H1 (cell line): ENCODE data around the gene DDC. TPM values are rescaled to one million over a fixed set of nuclear protein-coding genes. Genes with fewer than 3 reads are reported as not detected.

Source experiments
- CTCF ChIA-PET: fragments of 300-600 bp; sonication (Branson Sonifier 250); formaldehyde crosslinking; loops from one replicate; lab custom pipeline; 2021; ENCODE audit not compliant: partially characterized antibody; lab: Charles Lee
- POLR2A ChIA-PET: fragments of 300-600 bp; sonication (Branson Sonifier 250); formaldehyde crosslinking; loops from one replicate; lab custom pipeline; 2021; ENCODE audit warnings: inconsistent platforms; ENCODE audit not compliant: partially characterized antibody; lab: Charles Lee
- DNase-seq, 2 experiments: peaks; one replicate each; pipeline versions ENCODE4 v3.0.0 to v3.0.0-alpha.2; 2010 to 2022; ENCODE audit warnings: low spot score in 2 of 2, low read depth in 1 of 2, mixed read lengths in 1 of 2
- FAIRE-seq: peaks from 2 replicates; lab custom pipeline; 2011; peaks lifted over from hg19 to GRCh38; lab: Jason Lieb, UNC
- H2AFZ ChIP-seq: 2 replicates; pipeline ENCODE4 v1.8.1; 2012; ENCODE audit warnings: low read length, inconsistent platforms
- H2AK5ac ChIP-seq: 2 replicates; pipeline ENCODE4 v1.6.1; 2013; ENCODE audit warnings: low read depth, low read length
- H2BK120ac ChIP-seq: replicated peaks from 2 replicates; pipeline ENCODE3; 2013; ENCODE audit warnings: low read depth, low read length, inconsistent platforms
- H2BK12ac ChIP-seq: 2 replicates; pipeline ENCODE4 v1.6.1; 2013; ENCODE audit warnings: low read depth, low read length
- H2BK15ac ChIP-seq: 2 replicates; pipeline ENCODE4 v1.6.1; 2013; ENCODE audit warnings: low read length
- H2BK20ac ChIP-seq: 2 replicates; pipeline ENCODE4 v1.6.1; 2013; ENCODE audit warnings: low read length
- H2BK5ac ChIP-seq: 2 replicates; pipeline ENCODE4 v1.6.1; 2013; ENCODE audit warnings: low read depth, low read length
- H3K14ac ChIP-seq: 2 replicates; pipeline ENCODE4 v1.6.1; 2013; ENCODE audit warnings: inconsistent platforms; ENCODE audit not compliant: insufficient read length
- H3K18ac ChIP-seq: 2 replicates; pipeline ENCODE4 v1.6.1; 2013; ENCODE audit warnings: low read length; ENCODE audit errors: extremely low read depth
- H3K23ac ChIP-seq: 2 replicates; pipeline ENCODE4 v1.6.1; 2013; ENCODE audit warnings: inconsistent platforms; ENCODE audit not compliant: insufficient read length
- H3K23me2 ChIP-seq: 2 replicates; pipeline ENCODE4 v1.6.1; 2013; ENCODE audit warnings: low read depth, low read length
- H3K27ac ChIP-seq: 2 replicates; pipeline ENCODE4 v1.6.1; 2011; ENCODE audit warnings: low read depth, low read length, inconsistent platforms
- H3K27me3 ChIP-seq, 4 experiments: replicated peaks in 1 of 4; 1 replicate in 1 of 4; 2 replicates in 3 of 4; pipeline versions ENCODE4 v1.6.1 to v1.8.1; 2011 to 2013; ENCODE audit warnings: low read length in 3 of 4, mild to moderate bottlenecking in 3 of 4, inconsistent platforms in 2 of 4, mixed read lengths in 2 of 4, moderate library complexity in 1 of 4; ENCODE audit not compliant: control insufficient read depth in 3 of 4, insufficient read depth in 3 of 4; ENCODE audit errors: extremely low read depth in 1 of 4
- H3K36me3 ChIP-seq, 4 experiments: 2 replicates each; pipeline versions ENCODE4 v1.6.1 to v1.8.1; 2011 to 2013; ENCODE audit warnings: mild to moderate bottlenecking in 4 of 4, low read length in 3 of 4, moderate library complexity in 2 of 4, control low read depth in 1 of 4, inconsistent platforms in 1 of 4; ENCODE audit not compliant: insufficient read depth in 4 of 4, control insufficient read depth in 2 of 4
- H3K4ac ChIP-seq: replicated peaks from 2 replicates; pipeline ENCODE3; 2013; ENCODE audit warnings: low read length, low read depth, mixed read lengths, inconsistent platforms; ENCODE audit not compliant: insufficient read length
- H3K4me1 ChIP-seq, 4 experiments: replicated peaks in 1 of 4; 1 replicate in 1 of 4; 2 replicates in 3 of 4; pipeline versions ENCODE4 v1.6.1 to v1.8.1; 2011 to 2013; ENCODE audit warnings: low read length in 3 of 4, inconsistent platforms in 2 of 4, mixed read lengths in 1 of 4; ENCODE audit not compliant: insufficient read depth in 4 of 4, control insufficient read depth in 3 of 4
- H3K4me2 ChIP-seq, 2 experiments: 2 replicates each; pipeline versions ENCODE4 v1.6.1 to v1.8.1; 2011 to 2013; ENCODE audit warnings: low read depth in 2 of 2, low read length in 2 of 2, control low read depth in 1 of 2, inconsistent platforms in 1 of 2, mild to moderate bottlenecking in 1 of 2; ENCODE audit not compliant: insufficient read depth in 1 of 2
- H3K4me3 ChIP-seq, 4 experiments: fragments of 200-600, 300-600 bp in 1 of 4; sonication (generic), shearing (Covaris generic), sonication (Bioruptor Twin) in 1 of 4; 2 replicates each; pipeline versions ENCODE4 v1.5.1 to v1.8.1; 2011 to 2016; ENCODE audit warnings: low read length in 4 of 4, low read depth in 3 of 4, control low read depth in 2 of 4, inconsistent platforms in 2 of 4, mild to moderate bottlenecking in 2 of 4, mixed read lengths in 1 of 4, moderate library complexity in 1 of 4; ENCODE audit not compliant: insufficient read depth in 2 of 4; ENCODE audit errors: extremely low read depth in 1 of 4
- H3K56ac ChIP-seq: replicated peaks from 2 replicates; pipeline ENCODE3; 2013; ENCODE audit warnings: low read depth, mild to moderate bottlenecking, mixed read lengths, low read length, inconsistent platforms; ENCODE audit not compliant: insufficient read length
- H3K79me1 ChIP-seq: 2 replicates; pipeline ENCODE4 v1.6.1; 2013; ENCODE audit warnings: low read depth, low read length, control low read depth
- H3K79me2 ChIP-seq, 2 experiments: 2 replicates each; pipeline versions ENCODE4 v1.6.1 to v1.8.1; 2012 to 2013; ENCODE audit warnings: low read length in 2 of 2, mild to moderate bottlenecking in 2 of 2, inconsistent platforms in 1 of 2; ENCODE audit not compliant: insufficient read depth in 2 of 2, control insufficient read depth in 1 of 2
- H3K9ac ChIP-seq, 4 experiments: replicated peaks in 1 of 4; 1 replicate in 1 of 4; 2 replicates in 3 of 4; pipeline versions ENCODE4 v1.6.1 to v1.8.1; 2011 to 2013; ENCODE audit warnings: low read depth in 3 of 4, low read length in 3 of 4, control low read depth in 2 of 4, mild to moderate bottlenecking in 2 of 4, moderate library complexity in 2 of 4, inconsistent platforms in 1 of 4; ENCODE audit errors: extremely low read depth in 1 of 4
- H3K9me3 ChIP-seq, 2 experiments: 2 replicates each; pipeline versions ENCODE4 v1.6.1 to v1.8.1; 2012 to 2013; ENCODE audit warnings: mild to moderate bottlenecking in 2 of 2, moderate library complexity in 2 of 2, control low read depth in 1 of 2, inconsistent platforms in 1 of 2, low read depth in 1 of 2, low read length in 1 of 2, mixed read lengths in 1 of 2; ENCODE audit not compliant: insufficient read depth in 2 of 2
- H4K20me1 ChIP-seq, 2 experiments: replicated peaks in 1 of 2; 2 replicates each; pipeline versions ENCODE3 to v1.8.1; 2011 to 2013; ENCODE audit warnings: inconsistent platforms in 2 of 2, low read length in 2 of 2, mild to moderate bottlenecking in 1 of 2; ENCODE audit not compliant: insufficient read depth in 2 of 2, control insufficient read depth in 1 of 2
- H4K5ac ChIP-seq: 2 replicates; pipeline ENCODE4 v1.6.1; 2013; ENCODE audit warnings: low read length, low read depth, mixed read lengths, inconsistent platforms; ENCODE audit not compliant: insufficient read length
- H4K8ac ChIP-seq: 2 replicates; pipeline ENCODE4 v1.8.0; 2013; ENCODE audit warnings: mild to moderate bottlenecking, moderate library complexity, low read length, inconsistent platforms; ENCODE audit not compliant: insufficient read depth; ENCODE audit errors: extremely low read depth
- H4K91ac ChIP-seq: replicated peaks from 2 replicates; pipeline ENCODE3; 2013; ENCODE audit warnings: low read length, mixed read lengths, inconsistent platforms; ENCODE audit not compliant: insufficient read length
- CHD1 ChIP-seq: IDR thresholded peaks from 2 replicates; pipeline ENCODE4 v1.6.1; 2012; ENCODE audit warnings: low read depth, low read length, improper control_type of control experiment
- E2F6 ChIP-seq: IDR thresholded peaks from 2 replicates; pipeline ENCODE4 v1.6.1; 2012; ENCODE audit warnings: inconsistent platforms
- POLR2AphosphoS5 ChIP-seq: IDR thresholded peaks from 2 replicates; pipeline ENCODE4 v1.6.1; 2011; ENCODE audit warnings: low read depth, low read length
- SAP30 ChIP-seq: fragments of 300-600 bp; sonication (generic); IDR thresholded peaks from 2 replicates; pipeline ENCODE4 v1.7.1; 2012; ENCODE audit warnings: low read length, moderate library complexity, mild to moderate bottlenecking, inconsistent platforms; ENCODE audit not compliant: insufficient read depth, insufficient replicate concordance
- SP1 ChIP-seq: IDR thresholded peaks from 2 replicates; pipeline ENCODE4 v1.6.1; 2011; ENCODE audit warnings: low read depth, low read length
- TEAD4 ChIP-seq: IDR thresholded peaks from 2 replicates; pipeline ENCODE4 v1.6.1; 2012; ENCODE audit warnings: low read depth, low read length, inconsistent platforms, mixed read lengths
- WGBS, 2 experiments: shearing (Covaris generic) in 1 of 2; methylation state at CpG; one replicate each; pipeline versions ENCODE4 v1.1.6 to v1.1.7; 2013 to 2015; ENCODE audit warnings: low lambda C conversion rate in 2 of 2, mixed read lengths in 2 of 2, inconsistent platforms in 1 of 2, low coverage in 1 of 2, missing lambda C conversion rate in 1 of 2; ENCODE audit not compliant: insufficient replicate concordance in 2 of 2, insufficient coverage in 1 of 2, insufficient read length in 1 of 2; ENCODE audit errors: extremely low coverage in 1 of 2, missing lambda C conversion rate in 1 of 2; 5-methylcytosine and 5-hydroxymethylcytosine counted together
- polyA plus RNA-seq, 7 experiments: library from polyadenylated mRNA; depleted of rRNA in 3 of 7; stranded (reverse) in 5 of 7; unstranded in 2 of 7; fragments of >200 nt in 5 of 7; fragments of 200-250 nt in 2 of 7; gene quantifications; 1 replicate in 5 of 7; 2 replicates in 1 of 7; 4 replicates in 1 of 7; pipeline versions ENCODE4 v1.2.1 to v1.2.3, GENCODE V29; 2011 to 2013; ENCODE audit warnings: missing spikeins in 2 of 7, mixed read lengths in 2 of 7
- total RNA-seq: library from RNA; stranded (reverse); fragmentation: NEBNext Ultra II Directional; extraction: Animal tissue kit (Norgen Biotek cat#: 25700); gene quantifications from 2 replicates; pipeline ENCODE4 v1.2.1, GENCODE V29; 2021

The DDC gene
- total and polyA plus RNA-seq, 2 of the 8 experiments (the other 6 are each of a cell fraction or from before 2014, with no cell fraction given): 0.05 TPM; not detected in 1

GRCh38 chr7:50556247-50556991 lies 8.8 kb downstream of the DDC start:
- Histone ChIP-seq H3K4ac (no peak overlapping the region), H3K4me3 (no peak overlapping the region), H2BK120ac (no peak overlapping the region), H2AK5ac (no peak overlapping the region), H2BK12ac (no peak overlapping the region), H3K23me2 (no peaks in the 10 kb centered on the region)
- TF ChIP-seq TEAD4 (no peak), CHD1 (no peak), E2F6 (no peak), SP1 (no peak), POLR2AphosphoS5 (no peak), SAP30 (no peak)
- TF ChIP-seq, all 59 proteins: peak for 0
- H2BK15ac ChIP-seq: no peak overlapping the region
- no peak overlapping the region for H4K91ac ChIP-seq
- H3K4me2 ChIP-seq: no peak overlapping the region
- H2BK5ac ChIP-seq: no peak overlapping the region
- H2BK20ac ChIP-seq: no peak overlapping the region
- no peaks in the 10 kb centered on the region for H3K36me3 ChIP-seq
- no peaks in the 10 kb centered on the region for H3K79me1 ChIP-seq
- H3K14ac ChIP-seq: no peak overlapping the region
- DNase-seq (no peak), FAIRE-seq (no peak)
- no peak overlapping the region for H4K5ac ChIP-seq
- H4K8ac ChIP-seq: no peak overlapping the region
- no peak overlapping the region for H3K18ac ChIP-seq
- H3K56ac ChIP-seq: no peak overlapping the region
- ChIA-PET POLR2A (no interaction called here), CTCF (interaction anchor here (0.7 to 3.2 kb wide), 12 partner anchors 15 to 604 kb away, joined by 3 to 9 read pairs (median 4); no protein-coding TSS in a partner anchor)
- H3K27me3 ChIP-seq: no peaks in the 10 kb centered on the region
- H3K27ac ChIP-seq: no peak overlapping the region
- no peaks in the 10 kb centered on the region for H4K20me1 ChIP-seq
- no peak overlapping the region for H2AFZ ChIP-seq
- H3K9me3 ChIP-seq: no peaks in the 10 kb centered on the region
- no peaks in the 10 kb centered on the region for H3K79me2 ChIP-seq
- peaks cover 0 to 3% (median 1%) of the 10 kb centered on the region in 4 experiments; a peak in 4 of 7 replicates for H3K4me1 ChIP-seq
- H3K9ac ChIP-seq: no peak overlapping the region
- WGBS, 2 experiments: 76% methylated on average over 8 of the region's 8 CpGs; no CpG with 5 or more reads in 1 of the 2 experiments
- H3K23ac ChIP-seq: no peak overlapping the region
